HG03378 (cell line): Measurements from ENCODE around the gene KCNJ3.

Source experiments
- ATAC-seq: cut with Tn5 transposase; IDR thresholded peaks from one replicate; pipeline ENCODE4 v1.9.1; 2021; ENCODE audit warnings: mild to moderate bottlenecking, moderate library complexity; ENCODE audit not compliant: unreplicated experiment

KCNJ3 gene

DNA sequence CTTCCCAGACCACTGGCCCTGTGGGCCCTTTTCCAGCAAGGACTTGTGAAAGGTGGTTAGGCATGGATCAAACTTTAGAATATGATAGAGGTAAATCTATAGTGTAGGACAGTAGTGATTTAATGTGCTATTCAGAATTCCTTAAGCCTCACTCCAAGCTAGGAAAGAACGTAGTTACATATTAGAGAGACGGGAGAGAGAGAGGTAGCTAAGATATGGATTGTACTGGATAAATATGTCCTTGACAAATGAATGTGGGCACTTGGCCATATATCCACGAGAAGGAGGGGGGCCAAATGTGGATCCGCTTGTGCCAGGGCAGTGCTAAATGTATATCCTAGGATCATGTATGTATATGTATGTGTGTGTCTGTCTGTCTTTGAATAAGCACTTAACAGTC, 6.5 kb downstream of the KCNJ3 start:
- ATAC-seq: no peak

GRCh38 chr2:154706660-154707059, 8.2 kb downstream of the KCNJ3 start:
- ATAC-seq: no peak

- no peak for ATAC-seq
These were observed 9.6 kb downstream of the KCNJ3 start for GRCh38 chr2:154707994-154708575.

DNA sequence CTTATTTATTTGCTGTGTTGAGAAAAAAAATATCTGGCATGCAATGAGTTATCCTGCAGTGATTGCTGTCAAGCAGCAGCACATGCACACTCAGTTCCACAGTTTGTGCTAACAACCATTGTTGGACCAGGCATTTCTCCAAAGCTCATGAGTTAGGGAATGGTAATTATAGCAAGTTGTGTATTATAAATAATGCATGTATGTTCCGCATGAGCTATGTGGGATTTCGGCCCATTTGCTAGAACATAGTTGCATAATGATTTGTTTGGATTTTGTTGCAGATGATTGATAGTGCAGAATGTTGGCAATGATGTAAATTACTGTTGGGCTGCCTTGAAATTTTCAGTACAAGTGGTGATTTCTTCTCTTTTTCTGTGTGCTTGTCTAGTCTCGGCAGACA, 10.7 kb downstream of the KCNJ3 start:
- no peak for ATAC-seq

GRCh38 chr2:154710078-154710477, 11.6 kb downstream of the KCNJ3 start:
- no peak for ATAC-seq

DNA sequence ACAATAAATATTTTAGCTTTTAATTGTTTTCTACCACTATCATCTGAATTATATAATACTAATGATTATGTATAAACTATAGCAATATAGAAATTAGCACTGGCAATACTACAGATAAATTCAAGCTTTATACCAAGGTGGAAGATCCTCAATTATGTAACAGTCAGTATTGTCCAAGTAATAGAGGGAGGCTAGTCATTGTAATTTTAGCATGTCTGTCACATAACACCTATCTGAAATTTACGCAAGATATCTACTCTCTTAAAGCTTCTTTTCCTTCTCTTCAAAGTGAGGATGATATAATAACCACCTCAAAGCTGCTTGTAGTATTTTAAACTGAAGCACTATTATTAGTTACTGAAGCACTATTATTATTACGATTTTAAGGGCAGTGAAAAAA, 12.2 kb downstream of the KCNJ3 start:
- no peak for ATAC-seq

DNA sequence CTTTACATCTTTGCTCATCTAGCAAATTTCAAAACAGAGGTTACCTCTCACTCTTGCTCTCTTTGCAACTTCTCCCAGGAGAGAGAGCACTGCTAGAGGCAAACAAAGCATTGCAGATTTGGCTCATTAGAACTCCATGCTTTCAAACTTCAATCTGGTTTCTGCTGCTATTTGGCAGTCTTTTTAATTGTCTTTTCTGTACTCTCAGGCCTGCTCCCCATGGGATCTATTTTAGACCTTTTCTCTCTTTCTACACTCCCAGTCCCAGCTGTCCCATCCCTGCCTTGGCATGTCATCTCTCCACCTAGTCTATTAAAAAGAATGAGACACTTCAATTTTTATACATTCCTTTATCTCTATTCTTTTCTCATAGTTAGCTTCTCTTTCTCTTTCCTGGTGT, 15.2 kb downstream of the KCNJ3 start:
- ATAC-seq: no peak

DNA sequence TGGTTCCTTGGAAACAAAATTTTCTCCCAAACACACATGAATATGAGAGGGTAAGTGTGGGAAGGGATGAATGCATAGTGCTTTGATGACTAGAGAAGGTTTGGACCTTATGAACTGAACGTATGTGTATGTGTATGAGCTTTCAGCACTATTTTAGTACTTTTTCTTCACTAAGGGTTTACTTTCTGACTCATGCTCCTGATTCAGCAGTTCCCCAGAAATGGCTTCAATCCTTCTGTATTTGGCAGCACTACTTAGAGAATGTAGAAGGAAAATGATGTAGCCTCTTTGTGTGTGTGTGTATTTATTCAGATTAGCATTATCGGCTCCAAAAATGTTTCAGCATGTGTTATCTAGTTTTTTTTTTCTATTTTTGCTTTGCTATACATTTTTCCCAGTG, 22.2 kb downstream of the KCNJ3 start:
- ATAC-seq: no peak

- ATAC-seq: no peak
These were observed 25.8 kb downstream of the KCNJ3 start for GRCh38 chr2:154724194-154724797.

DNA sequence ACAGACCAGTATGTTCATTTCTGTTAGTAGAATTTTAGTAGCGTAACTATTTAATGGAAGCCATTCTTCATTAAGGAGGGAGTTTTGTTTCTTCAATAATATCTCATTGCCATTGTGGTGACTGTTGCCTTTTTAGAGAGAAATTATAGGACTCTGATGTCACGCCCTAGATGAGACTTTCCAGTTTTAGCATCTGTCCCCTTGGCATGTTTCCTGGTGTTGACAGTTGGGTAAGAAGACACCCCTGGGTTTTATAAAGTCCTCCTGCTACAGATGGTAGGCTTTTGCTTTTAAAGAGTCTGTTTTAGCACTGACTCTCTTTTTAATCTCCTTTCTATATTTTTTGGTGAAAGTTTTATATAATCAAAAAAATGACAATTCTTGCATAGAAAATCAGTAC, 41.9 kb downstream of the KCNJ3 start:
- ATAC-seq: no peak

GRCh38 chr2:154758871-154759270, 60.4 kb downstream of the KCNJ3 start:
- ATAC-seq: no peak

DNA sequence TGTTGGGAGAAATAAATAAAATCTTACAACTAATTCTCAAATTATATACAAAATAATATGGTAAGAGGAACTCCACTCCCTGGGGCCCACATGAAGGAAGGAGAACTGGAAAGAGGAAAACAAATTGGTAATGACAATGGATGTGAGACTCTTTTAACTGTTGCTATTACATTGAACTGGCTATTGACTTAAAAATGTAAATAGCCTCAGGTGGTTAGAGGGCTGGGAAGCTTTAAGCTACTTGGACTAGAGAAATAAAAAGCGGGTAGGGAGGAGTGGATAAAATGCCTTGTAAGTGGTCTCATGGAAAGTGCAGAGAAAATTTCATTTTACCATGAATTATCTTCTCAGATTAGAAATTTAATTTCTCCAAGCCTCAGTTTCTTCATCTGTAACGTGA, 64.1 kb downstream of the KCNJ3 start:
- no peak for ATAC-seq

DNA sequence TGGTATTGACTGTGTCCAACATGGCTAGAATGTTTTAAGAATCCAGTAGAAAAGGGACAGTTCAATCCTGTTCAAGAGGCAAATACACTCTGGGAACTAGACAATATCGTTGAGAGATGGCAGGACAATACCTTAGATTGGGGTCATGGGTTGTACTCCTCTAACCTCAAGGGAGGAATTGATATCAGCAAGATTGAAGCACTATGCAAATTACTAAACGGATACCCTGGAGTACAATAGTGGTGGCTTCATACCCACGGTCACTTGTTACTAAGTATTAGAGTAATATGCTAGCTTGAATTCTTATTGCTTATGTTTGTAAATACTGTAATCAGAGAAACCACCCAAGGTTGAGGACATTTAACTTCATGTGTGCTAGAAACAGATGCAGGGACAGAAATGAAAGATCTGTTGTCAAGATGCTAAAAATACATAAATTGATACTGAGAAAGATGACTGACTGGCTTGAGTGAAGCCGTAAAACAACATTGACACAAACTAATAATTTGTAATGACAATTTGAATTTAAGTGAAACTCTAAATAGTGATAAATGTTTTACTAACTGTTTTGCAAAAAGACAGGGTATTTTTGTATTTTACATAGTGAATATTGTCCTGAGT, 73.3 kb downstream of the KCNJ3 start:
- ATAC-seq: no peak

- no peak for ATAC-seq
These were observed 78.3 kb downstream of the KCNJ3 start for GRCh38 chr2:154776825-154777224.

DNA sequence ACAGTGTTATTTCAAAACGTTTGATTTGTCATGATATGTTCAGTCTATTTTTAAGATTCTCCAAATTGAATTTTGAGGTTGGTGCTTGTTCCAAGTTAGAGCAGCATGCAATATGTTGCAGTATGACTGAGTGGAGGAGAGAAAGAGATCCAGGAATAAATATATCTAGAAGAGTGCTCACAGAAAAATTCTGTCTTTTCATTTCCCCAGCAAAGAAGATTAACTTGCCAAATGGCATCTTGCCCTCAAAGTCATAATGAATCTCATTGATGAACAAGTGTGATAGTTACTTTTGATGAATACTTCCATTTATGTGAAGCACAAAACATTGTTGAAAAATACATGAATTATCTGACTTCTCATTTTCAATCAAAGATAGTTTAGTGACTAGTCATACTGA, 95.9 kb downstream of the KCNJ3 start:
- ATAC-seq: no peak

GRCh38 chr2:154795651-154796050, 97.2 kb downstream of the KCNJ3 start:
- no peak for ATAC-seq

DNA sequence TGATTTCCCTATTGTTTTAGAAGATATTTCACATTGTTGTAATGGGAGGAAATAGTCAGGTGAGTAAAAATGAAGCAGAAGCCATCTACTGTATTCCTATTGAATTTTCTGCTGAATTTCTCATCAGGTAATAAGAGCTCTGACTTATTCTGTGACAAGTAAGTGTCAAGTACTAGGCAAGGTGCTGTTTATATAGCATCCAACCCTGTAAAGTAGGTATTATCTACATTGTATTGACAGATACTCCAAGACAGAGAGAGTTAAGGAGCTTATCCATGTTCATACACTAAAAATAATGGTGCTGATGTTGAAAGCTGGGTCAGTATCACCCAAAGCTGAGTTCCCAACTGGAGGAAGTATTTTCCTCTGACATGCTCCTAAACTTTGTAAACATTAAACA, 106.0 kb downstream of the KCNJ3 start:
- ATAC-seq: no peak

DNA sequence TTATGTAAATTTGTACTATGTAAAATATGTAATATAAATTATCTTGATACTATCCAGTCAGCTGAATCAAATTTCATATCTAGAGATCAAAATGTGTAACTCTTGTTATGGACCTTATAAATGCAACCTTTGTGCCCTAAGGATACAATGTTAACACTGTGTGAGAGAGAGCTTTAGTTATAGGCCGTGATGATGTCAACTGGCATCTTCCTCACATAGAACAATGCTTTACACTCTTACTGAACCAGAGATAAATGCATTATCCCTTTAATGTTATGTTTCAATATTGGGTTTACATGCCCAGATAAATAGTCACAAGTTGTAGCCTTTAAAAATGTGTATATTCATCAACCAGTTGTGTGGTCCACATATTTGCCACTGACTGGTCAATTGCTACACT, 115.1 kb downstream of the KCNJ3 start:
- no peak for ATAC-seq

DNA sequence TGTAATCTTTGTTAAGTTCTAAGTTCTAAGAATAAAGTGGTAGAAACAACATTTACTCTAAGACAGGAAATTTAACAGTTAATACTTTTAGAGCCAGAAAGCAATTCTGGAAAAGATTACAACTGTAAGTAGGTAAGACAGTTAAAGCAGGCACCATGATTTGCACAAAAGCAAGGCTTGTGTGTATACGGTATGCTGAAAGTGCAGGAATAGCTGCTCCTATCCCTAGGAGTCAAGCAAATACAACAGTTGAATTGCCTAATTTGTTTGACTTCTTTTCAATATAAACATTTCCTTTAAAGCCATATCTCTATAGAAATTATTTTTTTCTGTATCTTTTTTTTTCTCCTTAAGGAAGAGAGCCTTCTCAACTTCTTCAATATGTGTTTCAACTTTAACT, 116.4 kb downstream of the KCNJ3 start:
- ATAC-seq: no peak

DNA sequence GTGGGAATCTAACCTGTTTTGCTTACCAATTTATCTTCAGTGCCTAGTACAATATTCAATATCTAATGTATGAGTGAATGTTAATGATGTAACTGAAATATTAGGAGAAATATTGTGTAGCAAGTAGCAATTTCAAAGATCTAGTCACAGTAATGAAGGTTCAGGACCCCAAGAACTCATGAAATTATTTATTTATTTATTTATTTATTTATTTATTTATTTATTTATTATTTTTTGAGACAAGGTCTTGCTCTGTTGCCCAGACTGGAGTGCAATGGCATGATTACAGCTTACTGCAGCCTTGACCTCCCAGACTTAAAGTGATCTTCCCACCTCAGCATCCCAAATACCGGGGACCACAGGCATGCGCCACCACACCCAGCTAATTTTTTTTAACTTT, 126.9 kb downstream of the KCNJ3 start:
- no peak for ATAC-seq

- no peak for ATAC-seq
These were observed 128.3 kb downstream of the KCNJ3 start for GRCh38 chr2:154826827-154827226.

GRCh38 chr2:154827286-154827685, 128.8 kb downstream of the KCNJ3 start:
- no peak for ATAC-seq

DNA sequence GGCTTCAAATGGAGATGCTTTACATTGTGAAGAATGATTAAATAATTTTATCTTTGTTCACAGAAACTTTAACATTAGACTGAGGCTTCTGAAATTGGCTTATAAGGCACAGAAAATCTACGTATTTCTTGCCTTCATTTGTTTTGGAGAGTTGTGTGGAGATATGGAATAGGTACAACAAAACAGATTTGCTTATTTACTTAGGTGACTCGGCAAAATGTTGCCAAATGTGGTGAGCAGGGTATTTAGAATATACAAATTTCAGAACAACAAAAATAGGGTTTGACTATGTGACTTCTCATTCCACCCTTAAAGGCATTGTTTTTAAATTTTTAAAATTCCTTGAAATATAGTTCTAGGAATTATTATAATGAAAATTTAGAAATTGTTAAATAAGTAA, 134.2 kb downstream of the KCNJ3 start:
- ATAC-seq: no peak
